NCI-H187 treated with DMSO at 0.1 percent for 48 hours (cell line): ENCODE results near the gene TMPRSS13.

Experiments
- DNase-seq: peaks from one replicate; lab custom pipeline; 2025; lab: John Stamatoyannopoulos, UW

The TMPRSS13 gene

GRCh38 chr11:117891362-117891761 is 37.8 kb downstream of the TMPRSS13 start:
- no peak for DNase-seq

GRCh38 chr11:117888139-117888566 is 41.0 kb downstream of the TMPRSS13 start:
- DNase-seq = no peak

GRCh38 chr11:117887431-117888138 is 41.6 kb downstream of the TMPRSS13 start:
- DNase-seq = peak; percentile 92

GRCh38 chr11:117885777-117886176 is 43.4 kb downstream of the TMPRSS13 start:
- DNase-seq = no peak

- no peak for DNase-seq
Observed at GRCh38 chr11:117884994-117885393, 44.2 kb downstream of the TMPRSS13 start.

GRCh38 chr11:117883063-117883462 is 46.1 kb downstream of the TMPRSS13 start:
- DNase-seq = no peak

- DNase-seq = no peak
Observed at GRCh38 chr11:117882311-117882905, 46.8 kb downstream of the TMPRSS13 start.

- DNase-seq = no peak
Observed at GRCh38 chr11:117881217-117881616, 48.0 kb downstream of the TMPRSS13 start.

- no peak for DNase-seq
Observed at GRCh38 chr11:117879516-117880480, 49.4 kb downstream of the TMPRSS13 start.

GRCh38 chr11:117878939-117879475 is 50.2 kb downstream of the TMPRSS13 start:
- DNase-seq = no peak

GRCh38 chr11:117878314-117878938 is 50.8 kb downstream of the TMPRSS13 start:
- no peak for DNase-seq

- DNase-seq = no peak
Observed at GRCh38 chr11:117877120-117877784, 52.0 kb downstream of the TMPRSS13 start.

- no peak for DNase-seq
Observed at GRCh38 chr11:117876341-117877119, 52.7 kb downstream of the TMPRSS13 start, which contains the start of gene FXYD6. TSS of gene FXYD6 (minus strand) at chr11:117876658. CDS start at chr11:117842776, 33,882 bp downstream.

- DNase-seq = no peak
Observed at GRCh38 chr11:117876059-117876340, 53.2 kb downstream of the TMPRSS13 start.

- no peak for DNase-seq
Observed at GRCh38 chr11:117875382-117876058, 53.7 kb downstream of the TMPRSS13 start.

GRCh38 chr11:117874910-117875381 is 54.3 kb downstream of the TMPRSS13 start:
- no peak for DNase-seq

- DNase-seq = no peak
Observed at GRCh38 chr11:117874253-117874909, 54.8 kb downstream of the TMPRSS13 start.

GRCh38 chr11:117873828-117874125 is 55.4 kb downstream of the TMPRSS13 start:
- DNase-seq = no peak
